SK-N-MC (cell line): ENCODE data around the gene MDH1B.
"Not testable (repeated sequence)": the region's sequence is repeated elsewhere in the genome, so short reads cannot be mapped to it uniquely, and the experiment has no call there.

Experiments used
- EZH2 ChIP-seq: fragments of 200-600 bp; sonication (generic); IDR thresholded peaks from one replicate; pipeline ENCODE4 v1.6.1; 2017; ENCODE audit warnings: antibody characterized with exemption
- FOXP2 ChIP-seq: optimal IDR thresholded peaks from 2 replicates; pipeline ENCODE3; 2011; ENCODE audit warnings: mild to moderate bottlenecking, moderate library complexity; ENCODE audit not compliant: insufficient read depth; ENCODE audit errors: extremely low read length, control extremely low read depth
- POLR2AphosphoS5 ChIP-seq: IDR thresholded peaks from 2 replicates; pipeline ENCODE4 v1.6.1; 2012; ENCODE audit warnings: mild to moderate bottlenecking, low read depth, low read length, borderline replicate concordance

DNA sequence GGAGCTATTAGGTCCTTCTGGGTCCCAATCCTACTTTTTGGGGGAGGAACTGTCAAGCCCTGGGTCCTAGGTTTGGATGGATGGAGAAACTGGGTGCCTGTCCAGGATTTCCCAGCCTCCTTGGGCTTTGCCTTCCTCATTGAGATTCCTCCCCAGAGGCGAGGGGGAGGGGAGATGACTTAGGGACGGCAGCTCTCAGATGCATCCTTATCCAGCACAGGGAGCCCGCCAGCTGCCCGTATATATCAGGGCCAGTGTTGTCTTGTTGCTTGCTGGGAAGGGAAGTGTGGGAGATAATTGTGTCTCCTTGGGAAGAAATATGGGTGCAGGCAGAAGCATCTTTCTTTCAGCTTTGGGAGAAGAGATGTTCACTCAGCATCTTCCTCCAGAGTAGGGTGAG is 49.9 kb downstream of the MDH1B start:
- TF ChIP-seq POLR2AphosphoS5, EZH2, FOXP2: not testable (repeated sequence)
